NCI-H1436 treated with DMSO at 0.1 percent for 48 hours (cell line): ENCODE results near the gene MOSPD3.
"Not testable (repeated sequence)": the region's sequence is repeated elsewhere in the genome, so short reads cannot be mapped to it uniquely, and the experiment has no call there.

Source experiments
- DNase-seq: peaks from one replicate; lab custom pipeline; 2025; lab: John Stamatoyannopoulos, UW

Gene MOSPD3

GRCh38 chr7:100611983-100612729, at the start of gene MOSPD3:
MOSPD3 (plus strand) TSS chr7:100612540; CDS start chr7:100612792, 252 bp downstream.
- DNase-seq = peak; percentile 96

GRCh38 chr7:100563100-100563564, 49.2 kb upstream of the MOSPD3 start:
- no peak for DNase-seq

GRCh38 chr7:100563809-100564400, 48.4 kb upstream of the MOSPD3 start:
- DNase-seq = no peak

- DNase-seq = not testable (repeated sequence)
Measured at GRCh38 chr7:100564405-100564804, 47.9 kb upstream of the MOSPD3 start.

GRCh38 chr7:100565133-100565571, 47.2 kb upstream of the MOSPD3 start:
- DNase-seq = no peak

GRCh38 chr7:100566018-100566531, 46.3 kb upstream of the MOSPD3 start:
- DNase-seq = no peak

GRCh38 chr7:100567031-100567730, 45.2 kb upstream of the MOSPD3 start:
- DNase-seq = no peak

GRCh38 chr7:100567751-100568175, 44.6 kb upstream of the MOSPD3 start:
- DNase-seq = no peak

- no peak for DNase-seq
Measured at GRCh38 chr7:100568176-100568895, 44.0 kb upstream of the MOSPD3 start.

GRCh38 chr7:100568896-100569844, 43.2 kb upstream of the MOSPD3 start:
- DNase-seq = no peak

- DNase-seq = no peak
Measured at GRCh38 chr7:100570954-100571828, 41.1 kb upstream of the MOSPD3 start.

- no peak for DNase-seq
Measured at GRCh38 chr7:100571829-100572116, 40.6 kb upstream of the MOSPD3 start.

- DNase-seq = no peak
Measured at GRCh38 chr7:100572281-100572948, 39.9 kb upstream of the MOSPD3 start.

GRCh38 chr7:100572949-100573675, 39.2 kb upstream of the MOSPD3 start:
- no peak for DNase-seq

- DNase-seq = no peak
Measured at GRCh38 chr7:100573691-100574361, 38.5 kb upstream of the MOSPD3 start, which contains the start of gene SAP25. SAP25 (minus strand) TSS chr7:100573900; CDS start chr7:100573742, 158 bp downstream.

GRCh38 chr7:100574362-100575205, 37.8 kb upstream of the MOSPD3 start:
- DNase-seq = no peak

- DNase-seq = no peak
Measured at GRCh38 chr7:100575206-100575631, 37.1 kb upstream of the MOSPD3 start.
